Psoas muscle (tissue), 8 donors: ENCODE data around the gene MIOX. TPM values are rescaled to one million over a fixed set of nuclear protein-coding genes. Genes with fewer than 3 reads are reported as not detected.

ENCODE experiments used
- ATAC-seq, 4 donors: fragments of 200-7000 bp; cut with Tn5 transposase; one replicate each; pipeline ENCODE4 v1.9.1; 2020; ENCODE audit warnings: moderate library complexity in 3 of 4, mild to moderate bottlenecking in 2 of 4
- DNase-seq, 2 donors: peaks; one replicate each; pipeline ENCODE4 v3.0.0-alpha.2; 2020
- H3K27ac ChIP-seq: fragments of 200-600 bp; one replicate; pipeline ENCODE4 v1.8.0; 2022
- H3K27me3 ChIP-seq, 3 donors: fragments of 200-600 bp in 1 of 3; one replicate each; pipeline versions ENCODE4 v1.6.1 to v1.8.0; 2013 to 2022; ENCODE audit warnings: low read length in 2 of 3, mild to moderate bottlenecking in 2 of 3, moderate library complexity in 1 of 3; ENCODE audit not compliant: insufficient read depth in 3 of 3
- H3K36me3 ChIP-seq, 2 donors: fragments of 200-600 bp in 1 of 2; one replicate each; pipeline versions ENCODE4 v1.6.1 to v1.8.0; 2013 to 2022; ENCODE audit warnings: low read depth in 1 of 2, mild to moderate bottlenecking in 1 of 2, moderate library complexity in 1 of 2; ENCODE audit not compliant: insufficient read depth in 1 of 2
- H3K4me1 ChIP-seq: fragments of 200-600 bp; one replicate; pipeline ENCODE4 v1.8.0; 2022
- H3K4me3 ChIP-seq: fragments of 200-600 bp; one replicate; pipeline ENCODE4 v1.8.0; 2022; ENCODE audit warnings: mild to moderate bottlenecking
- H3K9me3 ChIP-seq: fragments of 200-600 bp; one replicate; pipeline ENCODE4 v1.8.0; 2022
- CTCF ChIP-seq: fragments of 200-600 bp; IDR thresholded peaks from one replicate; pipeline ENCODE4 v1.8.0; 2022; ENCODE audit warnings: antibody characterized with exemption
- WGBS, 3 donors: extraction: QIAGEN DNeasy Blood & Tissue Kit; methylation state at CpG; one replicate each; pipeline versions ENCODE4 v1.1.6 to v1.1.7; 2013; 5-methylcytosine and 5-hydroxymethylcytosine counted together
- intact Hi-C, 2 donors: fragments of 100-400 bp; cut with DNase I; formaldehyde crosslinking; loops; one replicate each; pipeline versions ENCODE4 v1.11.0 to v1.14.2; 2022
- polyA plus RNA-seq, 3 donors: library from polyadenylated mRNA; stranded (reverse); fragments of 200-250 nt; gene quantifications; one replicate each; pipeline ENCODE4 v1.2.3, GENCODE V29; 2013
- total RNA-seq, 4 donors: library from RNA; stranded (reverse); fragmentation: NEBNext Ultra II Directional in 2 of 4; extraction: Animal tissue kit (Norgen Biotek cat#: 25700) in 2 of 4; gene quantifications; one replicate each; pipeline versions ENCODE4 v1.2.1 to v1.2.4, GENCODE V29; 2021 to 2023
- donor health status: healthy with polysubstance abuse.
- donor health status: DM: no; HTN: no; CAD: no; lungs with moderate emphysema.
- donor health status: Bipolar disorder and iron deficiency.
- donor health status: healthy.
- donor health status: DM: yes; HTN: yes; CAD: no.
- donor health status: DM: no; HTN: no; CAD: no.
- donor health status: DM: no; HTN: no; CAD: no.
- donor health status: DM: yes; HTN: yes; CAD: no.

MIOX gene
- total and polyA plus RNA-seq, 7 donors = not detected

- Histone ChIP-seq H3K27ac (no peak overlapping the region), H3K4me3 (no peak overlapping the region), H3K27me3 (no peaks in the 10 kb centered on the region), H3K36me3 (peaks cover 6 to 82% of the 10 kb centered on the region in 2 donors), H3K4me1 (no peaks in the 10 kb centered on the region), H3K9me3 (no peaks in the 10 kb centered on the region)
- DNase-seq = peak in 1 of 2 donors; percentile 17
- 79 to 82% (median 82%) methylated on average over 53 to 54 of the region's 54 CpGs for WGBS, 3 donors
- no peak for TF ChIP-seq CTCF
- intact Hi-C loops = no loop called here
- ATAC-seq = peak in 3 of 4 donors; percentile 9 to 19 (median 10)
These were observed 39.7 kb upstream of the MIOX start for GRCh38 chr22:50446708-50447575.

GRCh38 chr22:50447576-50448551 is 38.8 kb upstream of the MIOX start:
- TF ChIP-seq CTCF = no peak
- Histone ChIP-seq H3K4me3 (no peak overlapping the region), H3K27ac (no peak overlapping the region), H3K4me1 (no peaks in the 10 kb centered on the region), H3K36me3 (peaks cover 6 to 90% of the 10 kb centered on the region in 2 donors), H3K9me3 (no peaks in the 10 kb centered on the region), H3K27me3 (no peaks in the 10 kb centered on the region)
- peak in 1 of 4 donors; percentile 5 for ATAC-seq
- DNase-seq = peak in 1 of 2 donors; percentile 15
- WGBS, 3 donors = 87 to 92% (median 88%) methylated on average over 26 to 27 of the region's 27 CpGs
- intact Hi-C loops = no loop called here

- no peak for TF ChIP-seq CTCF
- H3K36me3 ChIP-seq = peaks cover 10 to 94% of the 10 kb centered on the region in 2 donors
- WGBS, 3 donors = 79 to 82% (median 81%) methylated on average over 5 of the region's 5 CpGs
- no peaks in the 10 kb centered on the region for H3K27me3 ChIP-seq
- ATAC-seq (peak in 1 of 4 donors; percentile 27), DNase-seq (no peak)
- no peaks in the 10 kb centered on the region for H3K9me3 ChIP-seq
- intact Hi-C loops = no loop called here
- peak overlapping the region; percentile 1 for H3K27ac ChIP-seq
- no peak overlapping the region for H3K4me3 ChIP-seq
- H3K4me1 ChIP-seq = no peaks in the 10 kb centered on the region
These were observed 34.0 kb upstream of the MIOX start for GRCh38 chr22:50452649-50453048.

- peaks cover 5 to 98% of the 10 kb centered on the region in 2 donors for H3K36me3 ChIP-seq
- no peak overlapping the region for H3K27ac ChIP-seq
- ATAC-seq = no peak
- no peak for DNase-seq
- no peaks in the 10 kb centered on the region for H3K27me3 ChIP-seq
- no peaks in the 10 kb centered on the region for H3K9me3 ChIP-seq
- H3K4me3 ChIP-seq = no peak overlapping the region
- no peaks in the 10 kb centered on the region for H3K4me1 ChIP-seq
- intact Hi-C loops = no loop called here
- no peak for TF ChIP-seq CTCF
- WGBS, 3 donors = 92 to 95% (median 93%) methylated on average over 27 of the region's 27 CpGs
These were observed 32.0 kb upstream of the MIOX start for GRCh38 chr22:50454556-50455075.
